Measurements from ENCODE around the gene DPAGT1. TPM values are rescaled to one million over a fixed set of nuclear protein-coding genes. Genes with fewer than 3 reads are reported as not detected.

Gene DPAGT1
- total and polyA plus RNA-seq, 2 donors (not counting 3 experiments of a cell fraction or from before 2014, with no cell fraction given) = 62.0 to 203 TPM

GRCh38 chr11:119114351-119114750 lies 12.7 kb upstream of the DPAGT1 start:
- Histone ChIP-seq H3K4me2 (ENCODE audit: insufficient read depth, low read length) (no peak overlapping the region), H3K9me3 (replicated peaks; ENCODE audit: control insufficient read depth, insufficient read depth, low read length) (no peaks in the 10 kb centered on the region), H3K79me2 (ENCODE audit: control insufficient read depth, insufficient read depth, low read length) (no peaks in the 10 kb centered on the region), H3K4me3 (replicated peaks in 1 of 3; ENCODE audit: insufficient read depth in 1 of 3, low read depth in 1 of 3, low read length in 3 of 3) (no peak overlapping the region), H3K36me3 (ENCODE audit: control insufficient read depth in 2 of 2, extremely low read depth in 1 of 2, insufficient read depth in 2 of 2, low read length in 2 of 2) (peaks cover 7 to 27% of the 10 kb centered on the region in 2 experiments), H3K27ac (ENCODE audit: insufficient read depth, low read depth, low read length) (no peak overlapping the region), H3K9ac (replicated peaks; ENCODE audit: extremely low read depth, insufficient read depth, low read length) (no peak overlapping the region), H3K4me1 (ENCODE audit: control insufficient read depth, extremely low read depth, insufficient read depth, low read length) (peaks cover 5% of the 10 kb centered on the region), H3K9me1 (replicated peaks; ENCODE audit: control insufficient read depth, extremely low read depth, insufficient read depth, low read length) (no peaks in the 10 kb centered on the region), H2AFZ (ENCODE audit: low read depth, low read length) (no peak overlapping the region), H4K20me1 (replicated peaks; ENCODE audit: control insufficient read depth, extremely low read depth, insufficient read depth, low read length) (no peaks in the 10 kb centered on the region), H3K27me3 (ENCODE audit: control insufficient read depth in 2 of 2, insufficient read depth in 2 of 2, low read length in 2 of 2) (no peaks in the 10 kb centered on the region)
- no TSS peak for BruUV-seq (replicated peaks)
- no peak for TF ChIP-seq POLR2A (IDR thresholded peaks at IDR 0.05; ENCODE audit: low read depth, low read length)
- TF ChIP-seq JUN (IDR thresholded peaks at IDR 0.05; ENCODE audit: borderline replicate concordance, insufficient read depth, insufficient read length, low read depth) = no peak
- no peak for TF ChIP-seq FOS (IDR thresholded peaks at IDR 0.05; ENCODE audit: borderline replicate concordance, insufficient read depth, low read length)
- no peak for TF ChIP-seq GATA2 (IDR thresholded peaks at IDR 0.05; ENCODE audit: insufficient read depth, insufficient read length, low read depth, low read length)
- TF ChIP-seq POLR2AphosphoS5 (IDR thresholded peaks at IDR 0.05; ENCODE audit: insufficient read depth, low read depth, low read length) = no peak
- TF ChIP-seq MYC (IDR thresholded peaks at IDR 0.05; ENCODE audit: low read depth, low read length) = no peak
- TF ChIP-seq MAX (IDR thresholded peaks at IDR 0.05; ENCODE audit: insufficient read depth, insufficient read length) = no peak
- TF ChIP-seq EZH2 (IDR thresholded peaks at IDR 0.05; ENCODE audit: borderline replicate concordance, low read depth, low read length, severe bottlenecking) = no peak
- TF ChIP-seq, protein P1, sequence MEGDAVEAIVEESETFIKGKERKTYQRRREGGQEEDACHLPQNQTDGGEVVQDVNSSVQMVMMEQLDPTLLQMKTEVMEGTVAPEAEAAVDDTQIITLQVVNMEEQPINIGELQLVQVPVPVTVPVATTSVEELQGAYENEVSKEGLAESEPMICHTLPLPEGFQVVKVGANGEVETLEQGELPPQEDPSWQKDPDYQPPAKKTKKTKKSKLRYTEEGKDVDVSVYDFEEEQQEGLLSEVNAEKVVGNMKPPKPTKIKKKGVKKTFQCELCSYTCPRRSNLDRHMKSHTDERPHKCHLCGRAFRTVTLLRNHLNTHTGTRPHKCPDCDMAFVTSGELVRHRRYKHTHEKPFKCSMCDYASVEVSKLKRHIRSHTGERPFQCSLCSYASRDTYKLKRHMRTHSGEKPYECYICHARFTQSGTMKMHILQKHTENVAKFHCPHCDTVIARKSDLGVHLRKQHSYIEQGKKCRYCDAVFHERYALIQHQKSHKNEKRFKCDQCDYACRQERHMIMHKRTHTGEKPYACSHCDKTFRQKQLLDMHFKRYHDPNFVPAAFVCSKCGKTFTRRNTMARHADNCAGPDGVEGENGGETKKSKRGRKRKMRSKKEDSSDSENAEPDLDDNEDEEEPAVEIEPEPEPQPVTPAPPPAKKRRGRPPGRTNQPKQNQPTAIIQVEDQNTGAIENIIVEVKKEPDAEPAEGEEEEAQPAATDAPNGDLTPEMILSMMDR (IDR thresholded peaks at IDR 0.05; ENCODE audit: extremely low read depth in 1 of 2, insufficient read depth in 1 of 2, low read depth in 1 of 2, low read length in 2 of 2) = no peak
- FAIRE-seq (peak; percentile 55), DNase-seq (ENCODE audit: low read depth, low spot score) (no peak)
- CTCF ChIA-PET = interaction anchor here (1.2 kb wide), 1 partner anchor 12 kb away, joined by 3 read pairs; no protein-coding TSS in a partner anchor
- intact Hi-C loops (cut with micrococcal nuclease) = no loop called here
- POLR2A ChIA-PET = no interaction called here
- dilution Hi-C loops (cut with MboI; ENCODE audit: extremely low pct_ligation_motif_present, low sequenced_read_pairs) = no loop called here
